DOHH2 (cell line): ENCODE measurements around the gene DDIT4.

ENCODE experiments used
- H3F3A ChIP-seq: fragments of 200-600 bp; sonication (generic), shearing (Covaris generic); 2 replicates; pipeline ENCODE4 v1.6.0; 2016; ENCODE audit warnings: antibody characterized with exemption, mild to moderate bottlenecking; ENCODE audit not compliant: control insufficient read depth, insufficient read depth
- H3K27ac ChIP-seq: fragments of 200-600 bp; sonication (generic); 2 replicates; pipeline ENCODE4 v1.5.1; 2014; ENCODE audit warnings: low read depth, mild to moderate bottlenecking, low read length, moderate library complexity
- H3K27me3 ChIP-seq: fragments of 200-600 bp; sonication (generic); 2 replicates; pipeline ENCODE4 v1.6.1; 2014; ENCODE audit warnings: mild to moderate bottlenecking, low read length, mixed read lengths; ENCODE audit not compliant: control insufficient read depth
- H3K36me3 ChIP-seq: fragments of 200-600 bp; sonication (generic); 2 replicates; pipeline ENCODE4 v1.6.1; 2014; ENCODE audit warnings: mild to moderate bottlenecking, low read length, moderate library complexity, mixed read lengths; ENCODE audit not compliant: control insufficient read depth
- H3K4me1 ChIP-seq: fragments of 200-600 bp; sonication (generic); 2 replicates; pipeline ENCODE4 v1.6.1; 2014; ENCODE audit warnings: mild to moderate bottlenecking, low read length, mixed read lengths; ENCODE audit not compliant: control insufficient read depth
- H3K4me2 ChIP-seq: fragments of 200-600 bp; sonication (generic); 2 replicates; pipeline ENCODE4 v1.6.0; 2014; ENCODE audit warnings: mild to moderate bottlenecking, low read length, moderate library complexity
- H3K4me3 ChIP-seq: fragments of 200-600 bp; sonication (generic); 2 replicates; pipeline ENCODE4 v1.5.1; 2014; ENCODE audit warnings: mild to moderate bottlenecking, low read length, mixed read lengths
- H3K79me2 ChIP-seq: fragments of 200-600 bp; sonication (generic); 2 replicates; pipeline ENCODE4 v1.6.1; 2014; ENCODE audit warnings: mild to moderate bottlenecking, low read length, mixed read lengths; ENCODE audit not compliant: control insufficient read depth
- H3K9me2 ChIP-seq: fragments of 200-600 bp; sonication (generic); replicated peaks from 2 replicates; pipeline ENCODE4 v1.6.1; 2014; ENCODE audit warnings: mild to moderate bottlenecking, low read length, mixed read lengths; ENCODE audit not compliant: control insufficient read depth
- H3K9me3 ChIP-seq: fragments of 200-600 bp; sonication (generic); 2 replicates; pipeline ENCODE4 v1.6.1; 2014; ENCODE audit warnings: antibody characterized with exemption, low read length, mixed read lengths; ENCODE audit not compliant: control insufficient read depth, insufficient read depth
- H4K20me1 ChIP-seq: fragments of 200-600 bp; sonication (generic); 2 replicates; pipeline ENCODE4 v1.6.0; 2014; ENCODE audit warnings: low read depth, mild to moderate bottlenecking, antibody characterized with exemption, low read length, moderate library complexity; ENCODE audit not compliant: control insufficient read depth, insufficient read depth
- EZH2phosphoT487 ChIP-seq: fragments of 200-600 bp; sonication (generic); IDR thresholded peaks from 2 replicates; pipeline ENCODE4 v1.6.1; 2017; ENCODE audit warnings: borderline replicate concordance, mild to moderate bottlenecking, antibody characterized with exemption, low read length, moderate library complexity, mixed read lengths
- TF ChIP-seq, protein P1 (sequence below): fragments of 200-600 bp; sonication (generic); IDR thresholded peaks from one replicate; pipeline ENCODE4 v1.5.1; 2014; ENCODE audit warnings: antibody characterized with exemption, mild to moderate bottlenecking, low read depth, low read length; ENCODE audit not compliant: poor library complexity, severe bottlenecking

Gene DDIT4

DNA sequence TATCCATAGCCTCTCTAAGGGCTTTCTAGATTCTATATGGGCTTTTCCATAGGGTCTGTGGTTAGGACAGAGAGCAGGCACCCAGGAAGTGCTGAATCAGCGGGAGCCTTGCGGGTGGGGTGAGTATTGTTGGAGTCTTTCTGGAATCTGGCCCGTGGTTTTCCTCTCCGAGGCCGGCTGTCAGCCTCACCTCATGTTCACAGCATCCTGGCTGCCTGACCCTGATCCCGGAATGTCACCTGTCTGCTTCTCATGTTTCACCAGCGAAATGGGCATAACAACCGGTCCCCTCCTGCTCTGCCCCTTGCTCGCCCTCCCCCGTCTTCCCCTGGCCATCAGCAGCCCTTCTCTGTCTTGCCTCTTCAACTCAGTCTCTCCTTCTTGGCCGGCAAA lies 36.5 kb downstream of the DDIT4 start:
- H3K9me3 ChIP-seq: no peaks in the 10 kb centered on the region
- no peak overlapping the region for H3K27ac ChIP-seq
- H3K36me3 ChIP-seq: no peaks in the 10 kb centered on the region
- H3F3A ChIP-seq: peaks cover 8% of the 10 kb centered on the region
- no peaks in the 10 kb centered on the region for H3K9me2 ChIP-seq
- H3K4me2 ChIP-seq: no peak overlapping the region
- H3K4me3 ChIP-seq: no peak overlapping the region
- TF ChIP-seq, protein P1, sequence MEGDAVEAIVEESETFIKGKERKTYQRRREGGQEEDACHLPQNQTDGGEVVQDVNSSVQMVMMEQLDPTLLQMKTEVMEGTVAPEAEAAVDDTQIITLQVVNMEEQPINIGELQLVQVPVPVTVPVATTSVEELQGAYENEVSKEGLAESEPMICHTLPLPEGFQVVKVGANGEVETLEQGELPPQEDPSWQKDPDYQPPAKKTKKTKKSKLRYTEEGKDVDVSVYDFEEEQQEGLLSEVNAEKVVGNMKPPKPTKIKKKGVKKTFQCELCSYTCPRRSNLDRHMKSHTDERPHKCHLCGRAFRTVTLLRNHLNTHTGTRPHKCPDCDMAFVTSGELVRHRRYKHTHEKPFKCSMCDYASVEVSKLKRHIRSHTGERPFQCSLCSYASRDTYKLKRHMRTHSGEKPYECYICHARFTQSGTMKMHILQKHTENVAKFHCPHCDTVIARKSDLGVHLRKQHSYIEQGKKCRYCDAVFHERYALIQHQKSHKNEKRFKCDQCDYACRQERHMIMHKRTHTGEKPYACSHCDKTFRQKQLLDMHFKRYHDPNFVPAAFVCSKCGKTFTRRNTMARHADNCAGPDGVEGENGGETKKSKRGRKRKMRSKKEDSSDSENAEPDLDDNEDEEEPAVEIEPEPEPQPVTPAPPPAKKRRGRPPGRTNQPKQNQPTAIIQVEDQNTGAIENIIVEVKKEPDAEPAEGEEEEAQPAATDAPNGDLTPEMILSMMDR: no peak
- no peak for TF ChIP-seq EZH2phosphoT487
- H3K79me2 ChIP-seq: no peaks in the 10 kb centered on the region
- H3K27me3 ChIP-seq: no peaks in the 10 kb centered on the region
- peaks cover 57% of the 10 kb centered on the region for H3K4me1 ChIP-seq
- H4K20me1 ChIP-seq: no peaks in the 10 kb centered on the region

DNA sequence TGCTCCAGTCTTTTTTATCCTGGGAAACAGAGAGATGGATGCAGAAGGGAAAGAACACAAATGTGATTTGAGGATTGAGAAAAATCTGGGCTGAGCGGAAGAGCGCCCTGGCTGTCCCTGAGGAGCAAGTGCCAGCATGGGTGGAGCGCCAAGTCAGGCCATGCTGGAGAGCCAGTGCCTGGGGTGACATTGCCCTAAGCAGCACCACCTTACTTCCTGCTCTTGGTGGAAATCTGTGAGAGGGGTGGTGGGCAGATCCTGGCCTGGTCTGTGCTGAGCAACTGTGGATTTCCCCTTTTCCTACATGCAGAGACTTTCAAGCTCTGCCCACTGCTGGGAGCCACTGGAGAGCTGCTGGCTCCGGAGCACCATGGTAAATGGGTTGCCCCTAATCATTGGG lies 36.9 kb downstream of the DDIT4 start:
- Histone ChIP-seq H3F3A (peaks cover 8% of the 10 kb centered on the region), H3K36me3 (no peaks in the 10 kb centered on the region), H3K4me2 (no peak overlapping the region), H3K4me1 (peaks cover 57% of the 10 kb centered on the region), H4K20me1 (no peaks in the 10 kb centered on the region), H3K4me3 (no peak overlapping the region), H3K27me3 (no peaks in the 10 kb centered on the region), H3K9me3 (no peaks in the 10 kb centered on the region), H3K9me2 (no peaks in the 10 kb centered on the region), H3K27ac (no peak overlapping the region), H3K79me2 (no peaks in the 10 kb centered on the region)
- TF ChIP-seq EZH2phosphoT487: no peak
- TF ChIP-seq, protein P1: no peak

DNA sequence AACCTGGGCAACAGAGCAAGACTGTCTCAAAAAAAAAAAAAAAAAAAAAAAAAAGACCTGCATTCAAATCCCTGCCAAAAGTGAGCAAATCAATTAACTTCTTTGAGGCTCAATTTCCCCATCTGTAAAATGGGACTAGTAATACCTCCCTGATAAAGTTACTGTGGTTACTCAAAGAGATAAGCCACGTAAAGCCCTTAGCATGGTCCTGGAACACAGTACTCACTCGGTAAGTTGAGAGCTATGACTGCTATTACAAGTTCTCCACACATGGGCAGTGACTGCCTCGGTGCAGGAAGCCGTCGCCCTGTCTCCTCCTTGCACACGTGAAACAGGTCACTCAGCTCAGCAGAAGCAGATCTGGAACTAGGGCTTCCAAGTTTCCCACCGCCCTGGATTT lies 37.9 kb downstream of the DDIT4 start:
- Histone ChIP-seq H3K4me1 (peaks cover 57% of the 10 kb centered on the region), H3K27ac (no peak overlapping the region), H3K79me2 (no peaks in the 10 kb centered on the region), H3K4me3 (no peak overlapping the region), H3K4me2 (peak overlapping the region; percentile 39), H3K27me3 (no peaks in the 10 kb centered on the region), H3K9me3 (no peaks in the 10 kb centered on the region), H3K9me2 (no peaks in the 10 kb centered on the region), H3K36me3 (no peaks in the 10 kb centered on the region), H3F3A (peaks cover 7% of the 10 kb centered on the region), H4K20me1 (no peaks in the 10 kb centered on the region)
- TF ChIP-seq, protein P1: no peak
- TF ChIP-seq EZH2phosphoT487: no peak
